ENCODE measurements around the gene CLCNKA.

Gene CLCNKA

GRCh38 chr1:16009030-16009460 is 12.8 kb upstream of the CLCNKA start:
- no peak for DNase-seq (ENCODE audit: extremely low read depth, low read depth)
- TF ChIP-seq CTCF (IDR thresholded peaks at IDR 0.05; ENCODE audit: low read depth, low read length): peak; percentile 96

GRCh38 chr1:16009678-16010077 is 12.2 kb upstream of the CLCNKA start:
- TF ChIP-seq CTCF (IDR thresholded peaks at IDR 0.05; ENCODE audit: low read depth, low read length): no peak
- no peak for DNase-seq (ENCODE audit: extremely low read depth, low read depth)

GRCh38 chr1:16010837-16011236 is 11.0 kb upstream of the CLCNKA start:
- no peak for TF ChIP-seq CTCF (IDR thresholded peaks at IDR 0.05; ENCODE audit: low read depth, low read length)
- no peak for DNase-seq (ENCODE audit: extremely low read depth, low read depth)

GRCh38 chr1:16011936-16012589 is 9.8 kb upstream of the CLCNKA start:
- no peak for DNase-seq (ENCODE audit: extremely low read depth, low read depth)
- no peak for TF ChIP-seq CTCF (IDR thresholded peaks at IDR 0.05; ENCODE audit: low read depth, low read length)

- no peak for TF ChIP-seq CTCF (IDR thresholded peaks at IDR 0.05; ENCODE audit: low read depth, low read length)
These were observed 9.1 kb upstream of the CLCNKA start for GRCh38 chr1:16012590-16013219.

GRCh38 chr1:16013220-16013907 is 8.5 kb upstream of the CLCNKA start:
- no peak for DNase-seq (ENCODE audit: extremely low read depth, low read depth)
- TF ChIP-seq CTCF (IDR thresholded peaks at IDR 0.05; ENCODE audit: low read depth, low read length): no peak

More at GRCh38 chr1:16012590-16013219, 9.1 kb upstream of the CLCNKA start:
- no peak for DNase-seq (ENCODE audit: extremely low read depth, low read depth)

GRCh38 chr1:16013908-16014258 is 8.0 kb upstream of the CLCNKA start:
- no peak for DNase-seq (ENCODE audit: extremely low read depth, low read depth)
- TF ChIP-seq CTCF (IDR thresholded peaks at IDR 0.05; ENCODE audit: low read depth, low read length): no peak
